Skin of body (tissue), 2 donors: ENCODE data around the gene FAM3C. TPM values are rescaled to one million over a fixed set of nuclear protein-coding genes. Genes with fewer than 3 reads are reported as not detected.
"Not testable (repeated sequence)": the region's sequence is repeated elsewhere in the genome, so short reads cannot be mapped to it uniquely, and the experiment has no call there.

Source experiments
- DNase-seq: peaks from one replicate; lab custom pipeline; 2025; lab: John Stamatoyannopoulos, UW
- total RNA-seq: library from RNA; depleted of rRNA; stranded (reverse); fragments of >200 nt; gene quantifications from one replicate; pipeline ENCODE4 v1.2.3, GENCODE V29; 2014

The FAM3C gene
- total RNA-seq, 1 donor from 2014 or later = 94.3 TPM

DNA sequence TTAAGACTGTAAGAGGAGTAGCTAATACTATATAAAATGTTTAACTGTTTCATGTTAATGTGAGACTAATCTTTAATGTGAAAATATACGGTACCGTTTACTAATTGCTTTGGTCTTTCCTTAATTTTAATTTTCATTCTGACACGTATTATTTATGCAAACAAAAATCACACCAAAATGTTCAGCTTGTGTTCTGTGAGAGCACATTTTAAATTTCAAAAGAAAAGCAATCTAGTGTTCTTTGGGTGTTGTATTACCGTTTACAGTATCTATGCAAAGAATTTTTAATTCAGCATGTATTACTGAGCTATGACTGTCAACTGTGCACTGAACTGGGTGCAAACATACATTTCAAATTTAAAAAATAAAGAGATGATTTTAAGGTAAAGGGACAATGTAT lies 65.1 kb downstream of the FAM3C start:
- DNase-seq = no peak

DNA sequence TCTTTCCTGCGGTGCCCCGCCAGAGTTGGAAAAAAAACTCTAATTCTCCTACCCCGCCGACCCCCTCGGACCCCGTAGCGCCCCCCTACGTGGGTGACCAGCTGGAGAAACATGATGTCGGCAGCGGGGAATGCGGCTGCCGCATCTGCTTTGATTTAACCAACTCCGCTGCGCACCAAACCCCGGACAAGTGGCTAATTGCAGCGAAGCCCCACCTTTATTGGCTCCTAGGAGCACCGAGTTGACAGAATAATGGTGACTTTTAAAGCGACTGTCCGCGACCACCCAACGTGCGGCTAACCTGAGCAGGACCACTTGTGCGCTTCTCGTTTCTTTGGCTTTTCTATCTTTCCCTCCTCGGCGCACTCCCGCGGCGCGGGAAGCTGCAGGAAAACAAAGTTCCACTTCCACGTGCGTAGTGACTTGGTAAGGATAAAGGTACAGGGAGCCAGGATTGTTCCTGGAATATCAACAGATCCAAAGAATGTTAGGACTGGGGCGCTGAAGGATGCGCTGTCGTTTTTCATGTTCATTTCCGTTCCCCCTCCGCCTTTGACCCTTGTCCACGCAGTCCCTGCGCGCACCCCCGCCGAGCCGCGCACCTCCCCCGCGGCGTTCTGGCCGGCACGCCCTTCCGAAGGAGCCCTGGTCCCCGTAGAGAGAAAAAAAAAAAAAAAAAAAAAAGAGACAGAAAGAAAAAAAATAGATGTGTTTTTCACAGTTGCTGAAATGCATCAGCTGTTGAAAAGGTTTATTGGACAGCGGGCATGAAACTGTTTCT lies 65.9 kb downstream of the FAM3C start:
- no peak for DNase-seq

DNA sequence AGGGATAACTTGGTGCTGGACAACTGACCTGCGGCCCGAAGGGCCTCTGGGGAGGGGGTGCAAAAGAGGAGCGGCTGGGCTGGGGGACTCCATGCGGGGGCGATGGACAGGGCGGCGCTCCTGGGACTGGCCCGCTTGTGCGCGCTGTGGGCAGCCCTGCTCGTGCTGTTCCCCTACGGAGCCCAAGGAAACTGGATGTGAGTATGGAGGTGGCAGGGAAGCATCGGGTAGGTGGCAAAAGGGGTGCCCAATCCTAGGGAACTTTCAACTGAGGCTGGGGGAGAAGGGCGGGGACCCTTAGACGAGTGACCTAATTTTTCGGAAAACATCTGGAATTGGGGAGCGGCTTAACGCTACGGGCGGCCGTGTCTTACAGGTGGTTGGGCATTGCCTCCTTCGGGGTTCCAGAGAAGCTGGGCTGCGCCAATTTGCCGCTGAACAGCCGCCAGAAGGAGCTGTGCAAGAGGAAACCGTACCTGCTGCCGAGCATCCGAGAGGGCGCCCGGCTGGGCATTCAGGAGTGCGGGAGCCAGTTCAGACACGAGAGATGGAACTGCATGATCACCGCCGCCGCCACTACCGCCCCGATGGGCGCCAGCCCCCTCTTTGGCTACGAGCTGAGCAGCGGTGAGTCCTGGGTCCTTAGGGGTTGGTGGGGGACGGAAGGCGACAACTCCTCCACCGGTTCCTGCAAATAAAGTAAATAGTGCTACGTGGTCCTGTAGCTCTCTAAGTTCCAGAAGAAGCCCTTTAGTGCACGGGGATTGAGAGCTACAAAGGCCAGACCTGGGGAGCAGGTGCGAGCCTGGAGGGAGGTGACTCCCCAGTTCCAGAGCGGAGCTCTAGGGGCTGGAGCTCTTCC lies 66.7 kb downstream of the FAM3C start:
- no peak for DNase-seq

DNA sequence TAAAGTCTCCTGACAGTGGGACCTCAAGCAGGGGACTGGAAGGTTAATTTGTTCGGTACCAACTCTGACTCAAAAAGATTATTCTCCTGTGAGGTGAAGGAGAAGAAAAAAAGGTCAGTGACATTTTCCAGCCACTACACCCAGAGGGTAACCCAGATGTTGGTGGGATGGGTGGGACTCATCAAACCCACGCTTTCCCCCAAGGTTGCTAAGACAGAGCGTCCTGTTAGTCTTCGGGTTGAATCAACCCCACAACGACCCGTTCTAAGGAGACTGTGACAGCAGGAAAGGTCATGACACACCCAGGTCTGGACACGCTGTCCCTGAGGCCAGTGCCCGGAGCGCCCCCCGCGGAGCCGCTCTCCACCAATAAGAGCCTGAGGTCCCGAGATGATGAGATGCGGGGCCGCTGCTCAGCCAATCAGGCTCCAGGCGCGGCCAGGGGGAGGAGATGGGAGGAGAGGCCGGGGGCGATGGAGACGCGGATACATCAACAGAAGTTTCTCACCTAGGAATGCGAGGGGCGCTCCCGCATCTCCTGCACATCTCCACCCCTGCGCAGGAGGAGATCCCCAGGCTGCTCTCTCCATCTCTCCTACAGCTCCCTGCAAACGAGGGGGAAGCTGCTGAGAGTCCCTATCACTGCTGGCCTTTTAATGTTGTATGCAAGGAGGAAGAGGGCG lies 67.5 kb downstream of the FAM3C start, which contains the start of gene WNT16:
TSS of gene WNT16 (plus strand) at position 493 of the 683 bp plus-strand sequence. CDS start 293 bp downstream, outside the sequence.
- DNase-seq = no peak

DNA sequence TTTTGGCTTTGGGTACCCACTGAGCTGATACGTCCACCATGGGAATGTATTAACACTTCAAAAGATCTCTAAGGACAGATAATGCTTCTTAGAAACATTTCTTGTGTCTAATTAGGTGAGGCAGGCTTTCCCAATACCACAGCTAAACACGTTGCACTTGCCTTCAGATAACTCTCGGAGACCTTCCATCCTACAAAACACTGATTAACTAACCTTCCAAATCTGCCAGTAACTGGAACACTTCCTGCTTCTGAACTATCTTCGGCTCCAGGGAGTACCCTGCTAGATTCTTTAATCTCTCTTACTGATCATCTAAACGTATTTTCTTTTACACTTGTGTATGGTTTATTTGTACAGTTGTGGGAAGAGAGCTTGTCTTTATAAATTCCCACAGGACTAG lies 68.4 kb downstream of the FAM3C start:
- DNase-seq = no peak

DNA sequence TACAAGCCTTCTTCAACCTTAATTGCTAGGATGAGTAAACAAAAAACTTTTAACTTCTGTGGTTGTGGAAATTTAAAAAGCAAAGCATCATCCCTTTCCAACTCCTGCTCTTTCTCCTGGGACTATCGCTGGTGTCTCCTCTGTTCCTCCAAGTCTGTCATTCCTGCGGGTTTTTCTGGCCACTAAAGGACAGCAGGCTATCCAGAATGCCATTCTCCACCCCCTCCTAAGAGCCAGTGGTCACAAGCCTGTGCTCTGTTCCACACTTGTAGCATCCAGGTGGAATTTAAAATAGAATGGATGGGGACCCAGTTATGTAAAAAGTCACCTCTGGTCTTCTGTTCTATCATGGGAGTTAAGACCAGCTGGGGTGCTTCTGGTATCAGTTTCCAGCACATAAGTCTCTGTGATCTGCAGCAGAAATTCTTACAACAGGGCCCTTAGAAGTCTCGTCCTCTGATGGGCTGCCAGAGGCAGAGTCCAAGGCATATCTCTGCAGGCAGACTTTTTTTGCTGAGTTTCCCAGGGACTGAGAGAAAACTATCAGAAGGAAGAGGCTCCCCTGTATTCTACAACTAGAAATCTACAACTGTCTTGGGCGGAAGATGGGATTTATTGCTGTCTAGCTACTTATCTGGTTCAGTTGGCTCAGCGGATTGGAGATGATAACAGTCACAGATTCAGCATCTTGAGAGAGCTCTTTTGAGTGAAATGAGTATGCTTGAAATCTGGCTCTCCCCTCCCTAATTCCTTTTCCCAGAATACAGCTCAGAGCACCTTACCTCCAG lies 72.4 kb downstream of the FAM3C start:
- no peak for DNase-seq

DNA sequence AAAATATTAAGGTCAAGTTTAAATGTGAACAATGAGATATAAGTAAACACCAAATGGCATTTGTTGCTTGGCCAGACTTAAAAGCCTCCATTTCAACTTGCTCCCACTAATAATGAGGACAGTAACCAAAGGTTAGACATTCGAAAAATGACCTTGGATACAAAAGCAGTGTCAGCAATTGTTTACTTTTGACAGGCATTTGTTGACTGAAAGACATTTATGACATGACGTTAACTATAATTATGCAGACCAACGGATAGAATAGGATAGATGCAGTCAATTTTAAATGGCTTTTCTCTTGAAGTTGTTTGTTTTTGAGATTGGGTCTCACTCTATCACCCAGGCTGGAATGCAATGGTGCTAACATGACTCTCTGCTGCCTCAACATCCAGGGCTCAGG lies 73.6 kb downstream of the FAM3C start:
- no peak for DNase-seq

DNA sequence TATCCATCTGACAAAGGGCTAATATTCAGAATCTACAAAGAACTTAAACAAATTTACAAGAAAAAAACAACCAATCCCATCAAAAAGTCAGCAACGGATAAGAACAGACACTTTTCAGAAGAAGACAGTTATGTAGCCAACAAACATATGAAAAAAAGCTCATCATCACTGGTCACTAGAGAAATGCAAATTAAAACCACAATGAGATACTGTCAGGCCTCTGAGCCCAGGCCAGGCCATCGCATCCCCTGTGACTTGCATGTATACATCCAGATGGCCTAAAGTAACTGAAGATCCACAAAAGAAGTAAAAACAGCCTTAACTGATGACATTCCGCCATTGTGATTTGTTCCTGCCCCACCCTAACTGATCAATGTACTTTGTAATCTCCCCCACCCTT lies 80.9 kb downstream of the FAM3C start:
- DNase-seq = not testable (repeated sequence)

DNA sequence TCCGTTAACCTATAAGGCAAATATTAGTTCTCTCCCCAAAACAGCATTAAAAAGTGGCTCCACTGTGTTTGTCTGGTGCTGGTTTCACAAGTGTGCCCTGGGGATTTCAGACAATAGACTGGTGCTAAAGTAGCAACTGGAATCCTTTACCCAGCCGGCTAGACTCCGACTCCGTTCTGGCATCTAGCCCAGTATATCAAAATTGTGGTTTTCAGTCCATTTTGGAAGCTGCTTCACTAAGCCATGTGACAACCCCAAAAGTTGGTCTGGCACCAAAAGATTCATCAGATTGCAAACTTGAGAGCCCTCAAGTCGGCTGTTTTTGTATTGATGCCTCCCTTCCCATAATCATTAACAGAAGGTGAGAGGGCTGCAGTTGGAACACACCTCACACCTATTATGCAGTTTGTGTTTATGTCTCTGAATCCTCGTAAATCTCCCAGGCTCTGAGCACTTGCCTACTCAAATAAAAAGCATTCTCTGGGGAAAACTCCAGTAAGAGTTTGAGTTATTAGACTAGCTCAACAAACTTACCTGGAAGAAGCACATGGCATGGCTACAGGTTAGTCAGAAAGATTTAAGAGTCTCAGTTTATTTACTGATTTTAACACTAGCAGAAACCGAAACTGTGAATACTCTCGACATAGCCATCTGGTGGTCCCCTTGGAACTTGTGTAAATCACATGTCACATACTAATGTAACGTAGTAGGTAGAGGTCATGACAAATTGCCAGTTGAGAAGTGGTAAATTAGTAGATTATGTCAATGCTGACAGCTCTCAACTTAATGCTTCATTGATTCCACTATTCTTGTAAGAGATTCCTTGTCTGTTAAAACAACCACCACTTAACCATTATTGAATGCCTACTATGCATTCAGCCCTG lies 82.1 kb downstream of the FAM3C start:
- DNase-seq = no peak

DNA sequence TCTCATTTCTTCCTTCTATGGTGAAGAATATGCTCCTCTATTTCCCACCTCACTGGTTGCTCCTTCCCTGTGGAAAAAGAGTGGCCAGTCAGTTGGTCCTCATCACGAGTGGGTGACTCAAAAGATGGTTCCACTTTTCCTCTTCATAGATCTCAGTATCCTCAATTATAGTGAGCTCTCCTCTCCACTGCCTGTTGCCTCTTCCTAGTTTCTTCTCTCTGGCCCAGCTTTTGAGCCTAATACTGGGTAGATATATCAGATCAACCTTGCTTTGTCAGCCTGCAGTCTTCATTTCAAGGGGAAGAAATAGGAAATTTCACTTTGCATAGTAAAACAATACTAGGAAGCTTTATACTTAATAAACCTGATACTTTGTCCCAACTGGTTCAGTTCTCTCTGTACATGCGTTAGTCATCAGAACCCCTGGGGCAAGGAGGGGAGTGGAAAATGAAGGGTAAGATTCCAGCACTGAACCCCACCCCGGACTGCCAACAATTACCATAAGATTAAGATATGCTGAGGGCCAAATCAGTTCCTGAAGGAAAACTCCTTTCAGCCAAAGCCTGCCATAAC lies 82.8 kb downstream of the FAM3C start:
- DNase-seq = no peak

DNA sequence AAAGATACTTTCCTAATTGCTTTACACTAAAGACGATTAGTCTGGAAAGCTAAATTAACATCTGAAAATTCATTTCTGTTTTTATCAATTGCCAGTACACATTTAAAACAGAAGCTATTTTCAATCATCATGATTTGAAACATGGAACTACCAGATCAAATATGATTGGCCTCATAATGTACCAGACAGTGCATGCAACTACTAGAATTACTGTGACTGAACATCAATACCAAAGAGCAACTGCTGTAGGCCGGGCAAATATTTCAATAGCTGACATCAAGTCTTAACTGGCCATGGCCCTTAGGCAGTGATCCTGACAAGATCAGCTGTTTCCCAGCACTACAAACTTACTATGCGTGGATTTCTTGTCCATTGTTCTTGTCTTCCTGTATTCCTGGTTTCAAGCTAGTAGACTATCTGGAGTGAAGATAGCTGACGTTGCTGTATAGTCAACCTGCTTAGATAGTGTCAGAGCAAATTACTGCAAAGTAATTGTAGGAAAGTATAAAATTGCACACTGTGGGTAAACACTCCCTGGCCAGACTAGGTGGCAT lies 89.0 kb downstream of the FAM3C start:
- DNase-seq = no peak

DNA sequence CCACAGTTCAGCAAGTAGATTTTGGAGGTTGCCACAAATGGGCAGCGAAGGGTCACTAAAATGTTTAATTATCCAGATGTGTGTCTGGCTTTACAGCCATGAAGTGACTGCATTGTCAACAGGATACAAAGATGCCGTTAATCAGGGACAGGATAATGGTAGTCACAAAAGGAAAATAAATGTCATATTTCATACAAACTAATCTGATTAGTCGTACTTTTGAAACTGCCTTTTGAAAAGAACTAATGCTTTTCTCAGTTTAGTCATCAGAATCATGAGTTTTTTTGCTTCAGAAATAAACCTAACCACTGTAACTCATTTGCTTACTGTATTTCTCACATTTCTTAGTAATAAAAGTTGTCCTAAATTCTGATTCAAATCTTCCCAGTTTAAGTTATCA lies 89.5 kb downstream of the FAM3C start:
- no peak for DNase-seq

DNA sequence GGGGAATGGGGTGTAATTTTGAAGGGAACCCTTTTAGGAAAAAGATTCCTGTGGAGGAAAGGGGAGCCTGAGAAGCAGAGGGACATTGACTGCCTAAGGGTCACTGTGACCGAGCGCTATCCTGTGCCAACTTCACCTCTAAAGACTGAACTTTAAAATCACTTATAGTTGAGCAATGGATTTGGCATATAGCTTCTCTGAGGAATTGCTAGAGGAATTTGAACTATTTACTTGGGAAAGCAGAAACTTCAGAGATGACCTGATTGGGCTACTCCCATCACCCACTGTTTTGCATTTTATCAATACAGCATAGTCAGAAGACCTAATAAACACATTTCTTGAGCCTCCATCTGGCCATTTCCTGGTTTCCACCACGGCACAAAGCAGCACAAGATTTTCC lies 91.0 kb downstream of the FAM3C start:
- DNase-seq = no peak

DNA sequence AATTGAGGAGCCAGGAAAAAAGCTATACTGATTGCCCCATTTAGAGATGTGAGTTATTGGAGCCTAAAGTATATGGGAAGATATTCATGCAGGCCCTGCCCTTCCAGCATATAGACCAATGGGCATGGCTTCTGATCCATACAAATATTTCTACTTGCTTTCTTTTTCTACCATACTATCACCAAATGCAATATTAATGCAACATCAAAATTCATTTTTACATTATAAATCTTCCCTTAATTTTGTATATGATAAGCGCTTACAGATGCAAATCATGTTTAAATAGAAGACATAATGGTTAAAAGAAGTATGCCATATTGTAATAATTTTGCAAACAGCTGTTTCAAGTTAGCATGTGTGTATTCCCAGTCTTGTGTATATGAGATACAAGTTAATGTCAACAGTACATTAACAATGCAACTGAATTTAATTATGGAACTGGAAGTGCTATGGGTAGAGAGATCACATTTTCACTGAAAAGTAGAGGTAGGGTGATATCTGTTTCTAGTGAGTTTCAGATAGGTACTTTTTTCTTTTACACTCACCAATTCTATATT lies 91.9 kb downstream of the FAM3C start:
- peak; percentile 82 for DNase-seq

DNA sequence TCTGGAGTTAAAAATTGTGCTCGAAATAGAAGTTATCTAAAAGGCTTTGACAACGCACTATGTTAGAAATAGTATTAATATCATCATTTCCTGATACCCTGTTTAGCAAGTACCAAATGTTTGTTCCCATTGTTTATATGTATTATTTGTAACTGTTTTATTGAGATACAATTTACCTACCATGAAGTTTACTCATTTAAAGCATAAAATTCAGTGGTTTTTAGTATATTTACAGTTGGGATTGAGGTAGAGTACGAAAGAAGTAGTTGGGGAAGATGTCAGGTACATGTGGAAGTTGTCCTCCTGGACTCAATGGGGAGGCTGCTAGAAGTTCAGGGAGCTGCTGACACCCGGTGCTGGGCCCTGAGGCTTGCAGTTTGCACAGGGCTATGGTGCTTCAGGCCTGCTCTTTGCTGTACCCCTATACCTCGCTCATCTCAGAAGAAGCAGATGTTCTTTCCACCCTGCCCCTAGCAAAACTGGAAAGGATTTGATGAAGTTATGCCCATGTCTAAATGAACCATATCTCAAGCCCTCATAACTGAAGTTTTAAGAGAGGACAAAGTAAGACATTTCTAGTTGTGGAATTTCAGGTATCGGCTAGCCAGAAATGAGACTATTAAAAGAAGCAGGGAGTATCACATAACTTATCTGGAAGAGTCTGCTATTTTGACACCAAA lies 92.5 kb downstream of the FAM3C start:
- no peak for DNase-seq

DNA sequence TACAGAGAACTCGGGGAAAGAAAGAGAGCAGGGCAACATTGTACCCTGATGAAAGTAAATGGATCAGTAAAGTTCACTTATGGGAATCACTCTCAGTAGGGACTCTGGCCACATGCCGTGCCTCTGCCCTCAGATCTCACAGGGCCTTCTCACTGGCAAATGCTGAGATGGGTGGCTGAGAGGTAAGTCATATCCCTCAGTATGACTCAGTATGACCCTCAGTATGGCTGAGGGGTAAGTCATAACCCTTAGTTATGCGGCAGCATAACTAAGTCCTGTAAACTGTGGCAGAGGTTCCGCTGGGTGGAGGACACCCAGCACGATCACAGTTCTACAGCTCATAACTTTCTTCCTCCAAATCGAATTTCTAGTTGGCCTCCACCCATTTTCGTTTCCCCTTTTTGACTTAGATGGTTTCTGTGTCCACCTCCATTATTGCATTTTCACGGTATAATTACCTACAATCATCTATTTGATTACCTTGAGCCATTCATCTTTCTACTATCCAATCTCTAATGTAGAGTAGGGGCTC lies 93.8 kb downstream of the FAM3C start:
- no peak for DNase-seq

DNA sequence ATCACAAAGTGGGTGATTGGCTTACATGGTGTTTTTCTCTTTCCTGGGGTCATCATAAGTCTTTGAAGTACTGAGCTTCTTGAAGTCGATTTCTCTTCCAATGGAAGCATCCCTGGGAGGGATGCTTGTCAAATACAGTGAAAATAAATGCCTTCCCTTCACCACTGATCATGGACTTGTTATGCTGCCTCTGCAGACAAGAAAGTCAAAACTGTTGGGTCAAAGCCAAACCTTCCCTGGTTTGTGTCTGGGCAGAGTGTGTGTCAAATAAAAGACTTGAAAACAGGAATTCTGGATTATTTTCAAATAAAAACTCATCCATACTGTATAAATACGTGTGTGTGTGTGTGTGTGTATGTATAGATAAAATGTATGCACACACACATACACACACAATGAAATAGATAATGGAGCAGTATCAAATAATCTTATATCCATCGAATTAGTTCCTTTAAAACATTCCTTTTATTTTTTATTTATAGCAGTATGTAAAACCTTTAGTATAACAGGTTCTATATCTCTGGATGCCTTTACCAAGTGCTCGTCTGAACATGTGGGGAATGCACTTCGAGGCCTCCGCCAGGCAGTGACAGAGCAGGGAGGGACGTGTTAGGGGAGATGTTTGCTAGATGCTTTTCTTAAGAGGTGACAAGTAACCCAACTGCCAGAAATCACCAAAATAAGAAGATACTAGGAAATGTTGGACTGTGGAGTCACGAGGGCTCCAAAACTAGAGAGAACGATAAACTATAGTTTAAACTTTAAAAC lies 94.5 kb downstream of the FAM3C start:
- no peak for DNase-seq
